Heart right ventricle (tissue), 16 donors: ENCODE measurements around the gene ENGASE. TPM values are rescaled to one million over a fixed set of nuclear protein-coding genes. Genes with fewer than 3 reads are reported as not detected.
A peak's percentile ranks its signal among the peaks of the same experiment; 100 is the strongest.

Experiments
- ATAC-seq, 8 donors: fragments of 200-7000 bp; cut with Tn5 transposase; one replicate each; pipeline ENCODE4 v1.9.1; 2020; ENCODE audit warnings: mild to moderate bottlenecking in 8 of 8, moderate library complexity in 8 of 8, moderate number of reproducible peaks in 1 of 8
- DNase-seq, 2 donors: peaks; one replicate each; pipeline ENCODE4 v3.0.0-alpha.2; 2020
- H3K27ac ChIP-seq, 10 donors: fragments of 200-600 bp; sonication (generic) in 2 of 10; one replicate each; pipeline versions ENCODE4 v1.5.0 to v1.8.0; 2020 to 2022; ENCODE audit warnings: mild to moderate bottlenecking in 3 of 10
- H3K27me3 ChIP-seq, 7 donors: fragments of 200-600 bp; one replicate each; pipeline ENCODE4 v1.8.0; 2021 to 2022; ENCODE audit warnings: mild to moderate bottlenecking in 2 of 7
- H3K36me3 ChIP-seq, 9 donors: fragments of 200-600 bp; sonication (generic) in 1 of 9; one replicate each; pipeline versions ENCODE4 v1.5.0 to v1.8.0; 2020 to 2022; ENCODE audit warnings: mild to moderate bottlenecking in 2 of 9
- H3K4me1 ChIP-seq, 9 donors: fragments of 200-600 bp; sonication (generic) in 1 of 9; one replicate each; pipeline versions ENCODE4 v1.5.0 to v1.8.0; 2020 to 2022; ENCODE audit warnings: mild to moderate bottlenecking in 4 of 9
- H3K4me3 ChIP-seq, 10 donors: fragments of 200-600 bp; sonication (generic) in 2 of 10; one replicate each; pipeline versions ENCODE4 v1.5.0 to v1.8.0; 2020 to 2022; ENCODE audit warnings: mild to moderate bottlenecking in 7 of 10, moderate library complexity in 2 of 10
- H3K9me3 ChIP-seq, 11 donors: fragments of 200-600 bp in 10 of 11; sonication (generic) in 2 of 11; one replicate each; pipeline versions ENCODE4 v1.5.0 to v1.8.0; 2013 to 2022; ENCODE audit warnings: mild to moderate bottlenecking in 2 of 11, control low read depth in 1 of 11, moderate library complexity in 1 of 11
- CTCF ChIP-seq, 9 donors: fragments of 200-600 bp; sonication (generic) in 2 of 9; IDR thresholded peaks; one replicate each; pipeline versions ENCODE4 v1.5.0 to v1.8.0; 2021 to 2022; ENCODE audit warnings: antibody characterized with exemption in 9 of 9, mild to moderate bottlenecking in 5 of 9, moderate library complexity in 1 of 9
- WGBS, 2 donors: extraction: QIAGEN DNeasy Blood & Tissue Kit; methylation state at CpG; one replicate each; pipeline ENCODE4 v1.1.7; 2013; ENCODE audit warnings: inconsistent platforms in 1 of 2; 5-methylcytosine and 5-hydroxymethylcytosine counted together
- intact Hi-C, 10 donors: fragments of 100-400 bp; cut with DNase I; formaldehyde crosslinking; loops; one replicate each; pipeline versions ENCODE4 v1.11.1 to v1.14.2; 2022
- polyA plus RNA-seq, 2 donors: library from polyadenylated mRNA; stranded (reverse); fragments of 200-250 nt; gene quantifications; one replicate each; pipeline ENCODE4 v1.2.3, GENCODE V29; 2013
- total RNA-seq, 10 donors: library from RNA; stranded (reverse); fragmentation: NEBNext Ultra II Directional in 3 of 10; extraction: Animal tissue kit (Norgen Biotek cat#: 25700) in 3 of 10; gene quantifications; one replicate each; pipeline versions ENCODE4 v1.2.1 to v1.2.4, GENCODE V29; 2021 to 2023
- donor health status: Arrhythmogenic right ventricular cardiomyopathy.
- donor health status: ischemic (EF 13 %, LVEDD 7.1; RV severe dilation, severe dysfunction).
- donor health status: healthy with polysubstance abuse.
- donor health status: DM: no; HTN: yes; CAD: no.
- donor health status: DM: no; HTN: no; CAD: no.
- donor health status: ischemic (EF 25% LVEDD 6.9; RV normal size, moderate dysfunction).
- donor health status: ischemic (EF 25% LVEDD 5.7; RV mildly dilated, moderate dysfunction).
- donor health status: healthy.
- donor health status: DM: yes; HTN: yes; CAD: no.
- donor health status: Ischemic cardiomyopathy.
- donor health status: ischemic (EF 35%, LVEDD 5.7; RV mildly dilated, moderate dysfunction).
- donor health status: nonischemic (EF 11% LVEDD 7.7; RV severe dilation, severe dysfunction).
- donor health status: DM: yes; HTN: yes; CAD: no.
- donor health status: PGD.
- donor health status: ischemic (EF 29% LVEDD 5.4; RV normal size, mild dysfunction).
- donor health status: nonischemic (EF 23%, LVEDD 6.1; RV moderate dilation, normal function).

The ENGASE gene
- total and polyA plus RNA-seq, 12 donors: 9.7 to 54.1 (median 26.6) TPM

DNA sequence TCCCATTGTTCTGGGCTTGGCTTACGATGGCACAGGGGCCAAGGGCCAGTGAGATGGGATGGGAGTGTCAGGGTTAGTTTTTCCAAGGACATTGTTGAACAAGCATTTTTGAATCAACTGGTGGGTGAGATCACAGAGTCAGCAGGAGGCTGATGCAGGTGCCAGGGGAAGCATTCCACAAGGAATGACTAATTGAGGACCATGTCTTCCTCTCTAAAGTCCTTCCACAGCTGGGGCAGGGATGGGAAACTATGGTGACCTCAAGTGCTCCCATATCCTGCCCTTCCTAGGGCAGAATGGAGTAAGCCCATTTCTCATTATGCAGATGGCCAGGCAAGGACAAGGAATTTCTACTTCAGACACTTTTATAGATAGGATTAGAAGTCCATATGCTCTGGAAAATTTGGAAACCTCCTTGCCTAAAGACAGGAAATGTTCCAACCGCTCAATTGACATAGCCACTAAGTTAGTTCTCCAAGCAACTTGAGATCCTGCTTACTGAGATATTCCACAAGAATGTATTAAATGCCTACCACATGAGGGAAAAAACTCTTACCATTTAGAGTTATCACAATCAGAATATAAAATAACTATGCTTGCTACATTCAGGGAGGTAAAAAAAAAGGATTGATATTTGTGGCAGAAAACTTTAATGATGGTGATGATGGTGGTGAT lies 21.2 kb upstream of the ENGASE start:
- WGBS, 2 donors: 63 to 65% methylated on average over 2 of the region's 2 CpGs
- Histone ChIP-seq H3K4me1 (peaks cover 0 to 24% (median 0%) of the 10 kb centered on the region in 9 donors), H3K9me3 (peaks cover 0 to 23% (median 3%) of the 10 kb centered on the region in 11 donors), H3K36me3 (peaks cover 0 to 16% (median 3%) of the 10 kb centered on the region in 9 donors), H3K27ac (peak overlapping the region in 3 of 10 donors; percentile 21 to 69 (median 67)), H3K4me3 (no peak overlapping the region), H3K27me3 (no peaks in the 10 kb centered on the region)
- DNase-seq (no peak), ATAC-seq (peak in 5 of 8 donors; percentile 25 to 56 (median 43))
- no peak for TF ChIP-seq CTCF (IDR thresholded peaks at IDR 0.05)
- intact Hi-C loops: no loop called here

DNA sequence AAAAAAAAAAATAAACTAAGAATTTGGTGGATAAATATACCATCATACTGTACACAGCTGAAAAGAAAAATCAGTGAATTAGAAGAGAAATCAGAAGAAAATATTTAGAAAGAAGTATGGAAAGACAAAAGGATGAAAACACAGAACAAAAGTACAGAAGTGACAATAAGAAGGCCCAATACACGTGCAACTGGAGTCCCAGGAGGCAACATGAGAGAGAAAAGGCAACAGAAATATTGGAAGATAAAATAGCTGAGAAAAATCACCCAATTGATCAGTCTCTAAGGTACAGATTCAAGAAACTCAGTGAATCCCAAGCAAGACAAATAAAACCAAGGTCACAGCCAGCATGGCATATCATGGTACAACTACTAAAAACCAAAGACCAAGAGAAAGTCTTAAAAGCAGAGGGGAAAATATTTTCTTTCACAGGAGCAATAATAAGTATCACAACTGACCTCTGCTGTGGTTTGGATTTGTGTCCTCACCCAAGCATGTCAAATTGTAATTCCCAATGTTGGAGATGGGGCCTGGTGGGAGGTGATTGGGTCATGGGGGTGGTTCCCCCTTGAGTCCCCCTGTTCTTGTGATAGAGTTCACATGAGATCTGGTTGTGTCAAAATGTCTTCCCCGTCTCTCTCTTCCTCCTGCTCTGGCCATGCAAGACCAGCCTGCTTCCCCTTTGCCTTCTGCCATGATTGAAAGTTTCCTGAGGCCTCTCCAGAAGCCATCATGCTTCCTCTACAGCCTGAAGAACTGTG lies 20.2 kb upstream of the ENGASE start:
- H3K4me1 ChIP-seq: peaks cover 0 to 18% (median 0%) of the 10 kb centered on the region in 9 donors
- intact Hi-C loops: no loop called here
- peak overlapping the region in 9 of 10 donors; percentile 15 to 69 (median 51) for H3K27ac ChIP-seq
- peaks cover 0 to 10% (median 0%) of the 10 kb centered on the region in 9 donors for H3K36me3 ChIP-seq
- no peak overlapping the region for H3K4me3 ChIP-seq
- 79 to 82% methylated on average over 2 of the region's 2 CpGs for WGBS, 2 donors
- H3K27me3 ChIP-seq: no peaks in the 10 kb centered on the region
- ATAC-seq (no peak), DNase-seq (no peak)
- TF ChIP-seq CTCF (IDR thresholded peaks at IDR 0.05): no peak
- peaks cover 0 to 23% (median 3%) of the 10 kb centered on the region in 11 donors for H3K9me3 ChIP-seq

DNA sequence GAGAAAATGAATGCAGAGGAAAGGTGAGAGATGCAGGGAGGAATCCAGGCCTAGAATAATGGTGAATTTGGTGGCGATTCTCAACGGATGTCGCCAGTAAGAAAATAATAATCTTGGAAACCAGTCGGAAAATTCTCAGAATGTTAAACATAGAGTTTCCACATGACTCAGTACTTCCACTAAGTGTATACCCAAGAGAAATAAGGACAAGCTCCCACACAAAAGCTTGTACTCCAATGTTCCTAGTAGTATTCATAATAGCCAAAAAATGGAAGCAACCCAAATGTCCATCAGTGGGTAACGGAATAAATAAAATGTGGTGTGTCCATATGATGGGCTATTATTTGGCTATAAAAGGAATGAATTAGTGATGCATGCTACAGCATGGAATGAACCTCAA lies 19.4 kb upstream of the ENGASE start:
- peaks cover 0 to 23% (median 3%) of the 10 kb centered on the region in 11 donors for H3K9me3 ChIP-seq
- no peak for DNase-seq
- 77 to 81% methylated on average over 5 of the region's 5 CpGs for WGBS, 2 donors
- ATAC-seq: peak in 5 of 8 donors; percentile 43 to 76 (median 59)
- no peak overlapping the region for H3K4me3 ChIP-seq
- H3K4me1 ChIP-seq: peaks cover 0 to 18% (median 0%) of the 10 kb centered on the region in 9 donors
- H3K27me3 ChIP-seq: no peaks in the 10 kb centered on the region
- no peak for TF ChIP-seq CTCF (IDR thresholded peaks at IDR 0.05)
- H3K27ac ChIP-seq: peak overlapping the region in 5 of 10 donors; percentile 32 to 69 (median 50)
- intact Hi-C loops: no loop called here
- H3K36me3 ChIP-seq: peaks cover 0 to 4% (median 0%) of the 10 kb centered on the region in 9 donors

GRCh38 chr17:79057737-79058385 lies 16.8 kb upstream of the ENGASE start:
- H3K4me1 ChIP-seq: peaks cover 0 to 17% (median 0%) of the 10 kb centered on the region in 9 donors
- WGBS, 2 donors: 84 to 85% methylated on average over 10 of the region's 10 CpGs
- ATAC-seq: no peak
- TF ChIP-seq CTCF (IDR thresholded peaks at IDR 0.05): no peak
- H3K9me3 ChIP-seq: peaks cover 0 to 23% (median 3%) of the 10 kb centered on the region in 11 donors
- no peaks in the 10 kb centered on the region for H3K36me3 ChIP-seq
- H3K27ac ChIP-seq: no peak overlapping the region
- intact Hi-C loops: no loop called here
- DNase-seq: no peak
- H3K4me3 ChIP-seq: no peak overlapping the region
- no peaks in the 10 kb centered on the region for H3K27me3 ChIP-seq
